Erythroblast (primary cell): ENCODE measurements around the gene MAN2C1.

Experiments used
- GATA1 ChIP-seq: IDR thresholded peaks from 2 replicates; pipeline ENCODE4 v1.6.1; 2011; ENCODE audit warnings: low read depth, mild to moderate bottlenecking, control low read depth, low read length, moderate library complexity
- POLR2A ChIP-seq: IDR thresholded peaks from 2 replicates; pipeline ENCODE4 v1.6.1; 2011; ENCODE audit warnings: mild to moderate bottlenecking, low read length

GRCh38 chr15:75361989-75362641 lies 6.3 kb downstream of the MAN2C1 start:
- TF ChIP-seq POLR2A: peak; percentile 19
- no peak for TF ChIP-seq GATA1
